HG03558 (cell line): Measurements from ENCODE around the gene ZNF560.
"Not testable (repeated sequence)": the region's sequence is repeated elsewhere in the genome, so short reads cannot be mapped to it uniquely, and the experiment has no call there.

ENCODE experiments used
- ATAC-seq: cut with Tn5 transposase; IDR thresholded peaks from one replicate; pipeline ENCODE4 v1.9.1; 2021; ENCODE audit warnings: moderate number of reproducible peaks; ENCODE audit not compliant: unreplicated experiment; ENCODE audit errors: extremely low read depth

The ZNF560 gene

DNA sequence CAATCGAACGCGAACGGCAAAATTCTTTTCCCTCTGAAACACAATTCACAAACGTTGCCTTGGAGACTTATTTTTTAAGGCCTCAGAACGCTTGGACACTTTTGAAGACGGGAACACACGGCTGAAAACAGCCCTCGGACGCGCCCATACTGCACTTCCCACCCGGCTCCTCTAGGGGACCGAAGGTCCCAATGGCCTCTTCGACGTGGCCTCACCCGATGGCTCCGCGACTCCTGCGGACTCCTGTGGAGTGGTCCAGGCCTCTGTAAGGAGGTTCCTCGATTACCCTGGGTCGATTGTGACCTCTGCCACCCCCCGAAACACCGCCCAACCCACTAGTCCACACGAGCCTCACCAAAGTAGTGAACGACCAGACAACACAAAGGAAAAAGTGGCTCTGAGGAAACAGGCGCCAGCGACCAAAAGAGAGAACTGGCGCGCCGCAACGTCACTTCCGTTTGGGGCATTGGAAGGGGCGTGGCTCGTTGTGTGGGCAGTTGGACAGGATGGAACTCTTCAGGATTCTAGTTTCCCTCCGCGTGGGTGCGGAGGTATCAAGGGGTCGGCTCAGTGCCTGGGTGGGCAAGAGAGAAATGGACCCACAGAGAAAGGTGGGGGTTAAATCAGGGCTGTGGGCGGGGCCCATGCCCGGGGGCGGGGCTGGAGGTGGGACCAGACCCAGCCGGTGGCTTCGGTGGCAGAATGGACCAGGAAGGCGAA lies at the start of gene ZNF560:
Gene ZNF560, minus strand, starts transcription at position 434 of the 720 bp plus-strand sequence. CDS start 23,303 bp downstream, outside the sequence.
- no peak for ATAC-seq

DNA sequence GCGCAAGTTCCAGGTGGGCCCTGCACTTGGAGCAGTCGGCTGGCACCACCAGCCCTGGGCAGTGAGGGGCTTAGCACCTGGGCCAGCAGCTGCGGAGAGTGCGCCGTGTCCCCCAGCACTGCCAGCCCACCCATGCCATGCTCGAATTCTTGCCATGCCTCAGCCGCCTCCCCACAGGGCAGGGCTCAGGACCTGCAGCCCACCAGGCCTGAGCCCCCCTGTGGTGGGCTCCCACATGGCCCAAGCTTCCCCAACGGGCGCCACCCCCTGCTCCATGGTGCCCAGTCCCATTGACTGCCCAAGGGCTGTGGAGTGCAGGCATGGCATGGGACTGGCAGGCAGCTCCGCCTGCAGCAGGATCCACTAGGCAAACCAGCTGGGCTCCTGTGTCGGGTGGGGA lies 49.5 kb upstream of the ZNF560 start:
- no peak for ATAC-seq

DNA sequence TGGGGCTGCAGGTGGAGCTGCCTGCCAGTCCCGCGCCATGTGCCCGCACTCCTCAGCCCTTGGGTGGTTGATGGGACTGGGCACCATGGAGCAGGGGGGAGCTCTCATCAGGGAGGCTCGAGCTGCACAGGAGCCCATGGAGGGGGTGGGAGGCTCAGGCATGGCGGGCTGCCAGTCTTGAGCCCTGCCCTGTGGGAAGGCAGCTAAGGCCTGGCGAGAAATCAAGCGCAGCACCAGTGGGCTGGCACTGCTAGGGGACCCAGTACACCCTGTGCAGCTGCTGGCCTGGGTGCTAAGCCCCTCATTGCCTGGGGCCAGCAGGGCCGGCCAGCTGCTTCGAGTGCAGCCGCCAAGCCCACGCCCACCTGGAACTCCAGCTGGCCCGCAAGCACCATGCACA lies 42.9 kb upstream of the ZNF560 start:
- ATAC-seq = not testable (repeated sequence)

DNA sequence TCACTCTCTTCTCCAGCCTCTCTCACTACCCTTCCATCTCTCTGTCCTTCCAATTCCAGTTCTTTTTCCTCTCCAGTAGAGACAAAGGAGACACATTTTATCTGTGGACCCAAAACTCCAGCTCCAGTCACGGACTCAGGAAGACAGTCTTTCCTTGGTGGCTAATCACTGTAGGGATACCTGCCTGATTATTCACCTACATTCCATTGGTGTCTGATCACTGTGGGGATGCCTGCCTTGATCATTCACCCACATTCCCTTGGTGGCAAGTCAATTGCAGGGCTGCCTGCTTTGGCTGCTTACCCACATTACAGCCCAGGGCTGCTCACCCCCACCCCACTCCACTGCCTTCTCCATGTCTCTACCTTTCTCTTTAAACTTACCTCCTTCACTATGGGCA lies 41.5 kb upstream of the ZNF560 start:
- not testable (repeated sequence) for ATAC-seq

DNA sequence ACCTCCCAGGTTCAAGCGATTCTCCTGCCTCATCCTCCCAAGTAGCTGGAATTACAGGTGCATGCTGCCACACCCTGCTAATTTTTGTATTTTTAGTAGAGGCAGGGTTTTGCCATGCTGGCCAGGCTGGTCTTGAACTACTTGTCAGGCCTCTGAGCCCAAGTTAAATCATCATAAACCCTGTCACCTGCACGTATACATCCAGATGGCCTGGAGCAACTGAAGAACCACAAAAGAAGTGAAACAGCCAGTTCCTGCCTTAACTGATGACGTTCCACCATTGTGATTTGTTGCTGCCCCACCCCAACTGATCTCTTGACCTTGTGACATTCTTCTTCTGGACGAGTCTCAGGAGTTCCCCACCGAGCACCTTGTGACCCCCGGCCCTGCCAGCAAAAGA lies 40.8 kb upstream of the ZNF560 start:
- not testable (repeated sequence) for ATAC-seq

- no peak for ATAC-seq
These were observed 40.0 kb upstream of the ZNF560 start, which contains the start of gene ZNF426 for GRCh38 chr19:9538183-9539058. Gene ZNF426 (minus strand): TSS chr19:9538645. CDS start chr19:9536232, 2,413 bp downstream.

DNA sequence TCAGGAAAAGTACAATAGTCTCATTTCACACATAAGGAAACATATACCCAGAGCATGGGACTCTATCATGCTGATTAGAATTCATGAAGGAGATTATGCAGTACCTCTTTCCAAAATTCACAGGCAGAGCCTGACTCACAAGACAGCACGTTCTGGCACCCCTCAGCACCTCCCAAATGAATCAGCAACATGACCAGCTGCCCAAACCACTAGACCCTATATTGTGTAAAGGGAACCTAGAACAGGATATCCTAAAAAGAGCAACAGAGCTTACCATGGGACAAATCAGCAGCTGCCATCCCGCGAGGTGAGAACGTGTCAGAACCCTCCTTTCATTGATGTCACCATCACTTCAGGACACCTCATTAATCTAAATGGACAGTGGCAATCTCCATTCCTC lies 37.5 kb upstream of the ZNF560 start:
- ATAC-seq = no peak

GRCh38 chr19:9531933-9532332 lies 33.5 kb upstream of the ZNF560 start:
- no peak for ATAC-seq

GRCh38 chr19:9528757-9529336 lies 30.4 kb upstream of the ZNF560 start:
- no peak for ATAC-seq

DNA sequence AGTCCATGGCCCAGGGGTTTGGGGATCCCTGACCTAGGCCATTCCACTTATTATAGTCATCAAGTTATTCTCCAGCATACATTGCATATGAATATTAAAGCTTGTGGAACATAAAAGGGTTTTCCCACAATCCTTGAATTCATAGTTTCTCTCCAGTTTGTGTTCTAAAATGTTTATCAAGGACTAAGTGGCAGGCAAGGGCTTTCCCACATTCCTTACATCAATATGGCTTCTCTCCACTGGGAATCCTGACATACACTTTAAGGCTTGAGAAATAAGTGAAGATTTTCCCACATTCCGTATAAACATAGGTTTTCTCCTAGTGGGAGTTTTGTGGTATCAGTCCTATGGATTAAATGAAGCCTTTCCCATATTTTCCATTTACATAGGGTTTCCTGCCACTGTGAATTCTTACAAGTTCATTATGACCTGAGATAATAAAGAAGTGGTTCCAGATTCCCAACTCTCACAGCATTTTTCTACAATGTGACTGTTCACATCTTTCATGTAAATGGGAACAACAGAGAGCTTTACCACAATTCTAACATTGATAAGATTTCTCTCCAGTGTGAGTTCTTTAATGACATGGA lies 25.6 kb upstream of the ZNF560 start:
- no peak for ATAC-seq

GRCh38 chr19:9507285-9507684 lies 8.9 kb upstream of the ZNF560 start:
- no peak for ATAC-seq

DNA sequence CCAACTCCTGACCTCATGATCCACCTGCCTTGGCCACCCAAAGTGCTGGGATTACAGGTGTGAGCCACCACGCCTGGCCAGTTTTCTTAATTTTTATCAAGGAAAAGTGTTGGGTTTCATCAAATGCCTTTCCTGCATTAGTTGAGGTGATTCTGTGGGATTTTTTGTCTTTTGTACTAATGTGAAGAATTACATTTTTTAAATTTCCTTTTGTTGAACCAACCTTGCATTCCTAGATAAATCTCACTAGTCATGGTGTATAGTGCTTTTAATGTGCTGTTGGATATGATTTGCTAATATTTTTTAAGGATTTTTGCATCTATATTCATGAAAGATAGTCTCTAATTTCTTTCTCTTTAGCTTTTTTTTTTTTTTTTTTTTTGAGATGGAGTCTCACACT lies 2.4 kb upstream of the ZNF560 start:
- ATAC-seq = no peak

GRCh38 chr19:9494096-9494495 lies 4.3 kb downstream of the ZNF560 start:
- ATAC-seq = no peak

GRCh38 chr19:9487016-9487415 lies 11.4 kb downstream of the ZNF560 start:
- ATAC-seq = no peak

DNA sequence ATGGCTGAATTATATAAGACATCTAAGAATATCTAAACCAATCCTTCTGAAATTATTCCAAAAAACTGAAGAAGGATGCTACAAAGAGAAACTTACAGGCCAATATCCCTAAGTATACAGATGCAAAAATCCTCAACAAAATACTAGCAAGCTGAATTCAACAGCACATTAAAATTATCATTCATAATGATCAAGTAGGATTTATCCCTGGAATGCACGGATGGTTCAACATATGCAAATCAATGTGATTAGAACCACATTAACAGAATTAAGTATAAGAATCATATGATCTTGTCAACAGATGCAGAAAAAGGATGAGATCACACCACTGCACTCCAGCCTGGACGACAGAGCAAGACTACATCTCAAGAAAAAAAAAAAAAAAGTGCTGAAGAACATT lies 13.3 kb downstream of the ZNF560 start:
- ATAC-seq = no peak

DNA sequence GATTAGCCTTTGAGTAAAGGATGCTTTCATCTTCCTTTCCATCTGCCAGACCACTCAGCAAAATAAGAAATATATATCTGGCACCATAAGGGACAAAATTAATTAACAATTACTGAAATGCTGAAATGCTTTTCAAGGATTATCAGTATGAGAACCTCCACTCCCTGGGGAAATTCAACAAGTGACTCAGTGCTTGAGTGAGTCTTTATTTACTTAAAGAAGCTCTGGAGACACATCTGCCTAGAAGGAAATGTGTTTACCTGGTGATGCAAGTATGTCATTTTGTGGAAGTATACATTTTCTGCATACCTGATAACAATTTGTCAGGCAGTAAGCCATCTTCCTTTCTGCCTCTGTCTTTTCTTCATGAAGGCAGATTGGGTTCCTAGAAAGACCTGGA lies 23.4 kb downstream of the ZNF560 start:
- no peak for ATAC-seq

GRCh38 chr19:9467161-9467560 lies 31.3 kb downstream of the ZNF560 start:
- no peak for ATAC-seq

GRCh38 chr19:9461938-9462337 lies 36.5 kb downstream of the ZNF560 start:
- no peak for ATAC-seq

GRCh38 chr19:9456018-9456689 lies 42.3 kb downstream of the ZNF560 start:
- no peak for ATAC-seq

DNA sequence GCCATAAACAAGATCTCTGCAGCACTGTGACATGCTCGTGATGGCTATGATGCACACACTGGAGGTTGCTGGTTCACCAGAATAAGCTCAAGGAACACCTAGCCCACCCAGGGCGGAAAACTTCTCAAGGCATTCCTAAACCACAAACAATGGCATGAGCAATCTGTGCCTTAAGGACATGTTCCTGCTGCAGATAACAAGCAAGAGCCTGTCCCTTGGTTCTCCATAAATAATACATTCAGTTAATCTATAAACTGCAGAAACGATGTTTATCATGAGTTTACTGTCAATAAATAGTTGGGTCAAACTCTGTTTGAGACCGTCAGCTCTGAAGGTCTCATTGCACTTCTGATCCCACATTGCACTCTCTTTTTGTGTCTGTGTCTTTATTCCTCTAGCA lies 44.5 kb downstream of the ZNF560 start:
- no peak for ATAC-seq
